Choroid plexus epithelial cell (primary cell): Measurements from ENCODE around the gene SCN9A.

Experiments
- DNase-seq: peaks from one replicate; pipeline ENCODE4 v3.0.0-alpha.2; 2010; ENCODE audit warnings: low read depth
- H3K4me3 ChIP-seq: 2 replicates; pipeline ENCODE4 v1.5.1; 2011; ENCODE audit warnings: low read depth, mild to moderate bottlenecking, control low read depth, low read length, moderate library complexity
- CTCF ChIP-seq: conservative IDR thresholded peaks from 2 replicates; pipeline ENCODE4 v1.5.1; 2011; ENCODE audit warnings: low read depth, mild to moderate bottlenecking, control low read depth, inconsistent platforms, low read length, moderate library complexity

The SCN9A gene

GRCh38 chr2:166357068-166357949, 18.4 kb downstream of the SCN9A start:
- no peak overlapping the region for H3K4me3 ChIP-seq
- TF ChIP-seq CTCF = no peak
- DNase-seq = no peak

GRCh38 chr2:166351319-166351718, 24.4 kb downstream of the SCN9A start:
- peak; percentile 75 for DNase-seq
- no peak for TF ChIP-seq CTCF
- H3K4me3 ChIP-seq = no peak overlapping the region

- no peak for DNase-seq
- no peak overlapping the region for H3K4me3 ChIP-seq
- TF ChIP-seq CTCF = no peak
These were observed 25.2 kb downstream of the SCN9A start for GRCh38 chr2:166350525-166350924.

- TF ChIP-seq CTCF = no peak
- H3K4me3 ChIP-seq = no peak overlapping the region
- peak; percentile 80 for DNase-seq
These were observed 31.2 kb downstream of the SCN9A start for GRCh38 chr2:166344286-166345113.

- no peak overlapping the region for H3K4me3 ChIP-seq
- DNase-seq = no peak
- TF ChIP-seq CTCF = no peak
These were observed 32.3 kb downstream of the SCN9A start for GRCh38 chr2:166343467-166343866.

GRCh38 chr2:166341426-166341825, 34.3 kb downstream of the SCN9A start:
- H3K4me3 ChIP-seq = no peak overlapping the region
- DNase-seq = no peak
- TF ChIP-seq CTCF = no peak
